HL-60 (cell line): ENCODE results near the gene MORN5.

Experiments
- POLR2AphosphoS5 ChIP-seq: IDR thresholded peaks from 2 replicates; pipeline ENCODE4 v1.6.1; 2012; ENCODE audit warnings: low read depth
- REST ChIP-seq: IDR thresholded peaks from 2 replicates; pipeline ENCODE4 v1.6.1; 2012; ENCODE audit warnings: low read depth; ENCODE audit not compliant: insufficient replicate concordance
- TF ChIP-seq, protein P1 (sequence below): IDR thresholded peaks from one replicate; pipeline ENCODE4 v1.5.1; 2011; ENCODE audit warnings: low read length, control low read depth, inconsistent platforms; ENCODE audit not compliant: insufficient read depth

DNA sequence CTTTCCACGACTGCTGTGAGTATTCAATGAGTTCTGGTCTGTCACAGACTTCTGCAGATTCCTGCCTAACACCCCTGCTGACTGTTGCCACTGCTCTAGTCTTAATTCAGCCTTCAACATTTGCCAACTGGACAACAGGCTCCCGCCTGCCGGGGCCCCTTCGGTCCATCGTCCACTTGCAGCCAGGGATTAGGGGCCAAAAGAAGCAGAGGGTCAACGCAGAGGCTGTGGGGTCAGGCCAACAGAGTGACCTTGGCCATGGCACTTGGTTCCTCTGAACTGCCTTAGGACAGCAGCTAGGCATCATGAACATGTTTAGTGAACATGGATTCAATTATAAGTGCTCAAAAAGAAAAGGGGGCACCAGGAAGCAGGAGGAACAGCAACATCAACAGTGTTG lies 28.7 kb downstream of the MORN5 start:
- TF ChIP-seq, protein P1, sequence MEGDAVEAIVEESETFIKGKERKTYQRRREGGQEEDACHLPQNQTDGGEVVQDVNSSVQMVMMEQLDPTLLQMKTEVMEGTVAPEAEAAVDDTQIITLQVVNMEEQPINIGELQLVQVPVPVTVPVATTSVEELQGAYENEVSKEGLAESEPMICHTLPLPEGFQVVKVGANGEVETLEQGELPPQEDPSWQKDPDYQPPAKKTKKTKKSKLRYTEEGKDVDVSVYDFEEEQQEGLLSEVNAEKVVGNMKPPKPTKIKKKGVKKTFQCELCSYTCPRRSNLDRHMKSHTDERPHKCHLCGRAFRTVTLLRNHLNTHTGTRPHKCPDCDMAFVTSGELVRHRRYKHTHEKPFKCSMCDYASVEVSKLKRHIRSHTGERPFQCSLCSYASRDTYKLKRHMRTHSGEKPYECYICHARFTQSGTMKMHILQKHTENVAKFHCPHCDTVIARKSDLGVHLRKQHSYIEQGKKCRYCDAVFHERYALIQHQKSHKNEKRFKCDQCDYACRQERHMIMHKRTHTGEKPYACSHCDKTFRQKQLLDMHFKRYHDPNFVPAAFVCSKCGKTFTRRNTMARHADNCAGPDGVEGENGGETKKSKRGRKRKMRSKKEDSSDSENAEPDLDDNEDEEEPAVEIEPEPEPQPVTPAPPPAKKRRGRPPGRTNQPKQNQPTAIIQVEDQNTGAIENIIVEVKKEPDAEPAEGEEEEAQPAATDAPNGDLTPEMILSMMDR: no peak
- no peak for TF ChIP-seq POLR2AphosphoS5
- TF ChIP-seq REST: no peak
